ENCODE measurements around the gene RERG. TPM values are rescaled to one million over a fixed set of nuclear protein-coding genes. Genes with fewer than 3 reads are reported as not detected.
"Not testable (repeated sequence)": the region's sequence is repeated elsewhere in the genome, so short reads cannot be mapped to it uniquely, and the experiment has no call there.

The RERG gene
- total and polyA plus RNA-seq, 2 donors from 2014 or later: 29.3 to 44.7 TPM

GRCh38 chr12:15088105-15088504 lies 133.1 kb downstream of the RERG start:
- Histone ChIP-seq H3K9me3 (ENCODE audit: control insufficient read depth in 2 of 3, insufficient read depth in 1 of 3, low read length in 3 of 3) (no peaks in the 10 kb centered on the region), H3K27ac (ENCODE audit: low read depth in 2 of 2, low read length in 2 of 2) (no peak overlapping the region), H3K27me3 (ENCODE audit: control insufficient read depth, insufficient read depth, low read length) (no peaks in the 10 kb centered on the region), H3K36me3 (ENCODE audit: control insufficient read depth in 2 of 3, insufficient read depth in 3 of 3, low read length in 3 of 3) (no peaks in the 10 kb centered on the region), H3K4me1 (ENCODE audit: control insufficient read depth in 2 of 3, insufficient read depth in 2 of 3, low read depth in 1 of 3, low read length in 3 of 3) (no peaks in the 10 kb centered on the region), H3K4me3 (ENCODE audit: low read length in 3 of 3) (no peak overlapping the region), H3K9ac (ENCODE audit: low read length in 3 of 3) (no peak overlapping the region)
- TF ChIP-seq CTCF (IDR thresholded peaks at IDR 0.05; ENCODE audit: borderline replicate concordance, extremely low read depth, insufficient read depth): no peak
- intact Hi-C loops (cut with DNase I): no loop called here
- DNase-seq: no peak
- no peak for FAIRE-seq

GRCh38 chr12:15077751-15078150 lies 143.5 kb downstream of the RERG start:
- H3K27me3 ChIP-seq (ENCODE audit: control insufficient read depth, insufficient read depth, low read length); H3K36me3 ChIP-seq (ENCODE audit: control insufficient read depth in 2 of 3, insufficient read depth in 3 of 3, low read length in 3 of 3); DNase-seq; H3K4me1 ChIP-seq (ENCODE audit: control insufficient read depth in 2 of 3, insufficient read depth in 2 of 3, low read depth in 1 of 3, low read length in 3 of 3); H3K9me3 ChIP-seq (ENCODE audit: control insufficient read depth in 2 of 3, insufficient read depth in 1 of 3, low read length in 3 of 3); FAIRE-seq; H3K9ac ChIP-seq (ENCODE audit: low read length in 3 of 3); H3K4me3 ChIP-seq (ENCODE audit: low read length in 3 of 3); H3K27ac ChIP-seq (ENCODE audit: low read depth in 2 of 2, low read length in 2 of 2); intact Hi-C loops (cut with DNase I): not testable (repeated sequence)

- Histone ChIP-seq H3K4me3 (ENCODE audit: low read length in 3 of 3) (no peak overlapping the region), H3K27ac (ENCODE audit: low read depth in 2 of 2, low read length in 2 of 2) (no peak overlapping the region), H3K27me3 (ENCODE audit: control insufficient read depth, insufficient read depth, low read length) (no peaks in the 10 kb centered on the region), H3K4me1 (ENCODE audit: control insufficient read depth in 2 of 3, insufficient read depth in 2 of 3, low read depth in 1 of 3, low read length in 3 of 3) (no peaks in the 10 kb centered on the region), H3K36me3 (ENCODE audit: control insufficient read depth in 2 of 3, insufficient read depth in 3 of 3, low read length in 3 of 3) (no peaks in the 10 kb centered on the region), H3K9me3 (ENCODE audit: control insufficient read depth in 2 of 3, insufficient read depth in 1 of 3, low read length in 3 of 3) (no peaks in the 10 kb centered on the region), H3K9ac (ENCODE audit: low read length in 3 of 3) (no peak overlapping the region)
- TF ChIP-seq CTCF (IDR thresholded peaks at IDR 0.05; ENCODE audit: borderline replicate concordance, extremely low read depth, insufficient read depth): no peak
- FAIRE-seq (no peak), DNase-seq (no peak)
- intact Hi-C loops (cut with DNase I): no loop called here
Observed at GRCh38 chr12:15074351-15074750, 146.9 kb downstream of the RERG start.

GRCh38 chr12:15059123-15059522 lies 162.1 kb downstream of the RERG start:
- DNase-seq: no peak
- no peaks in the 10 kb centered on the region for H3K36me3 ChIP-seq (ENCODE audit: control insufficient read depth in 2 of 3, insufficient read depth in 3 of 3, low read length in 3 of 3)
- H3K9me3 ChIP-seq (ENCODE audit: control insufficient read depth in 2 of 3, insufficient read depth in 1 of 3, low read length in 3 of 3): no peaks in the 10 kb centered on the region
- no peak overlapping the region for H3K27ac ChIP-seq (ENCODE audit: low read depth in 2 of 2, low read length in 2 of 2)
- no peak overlapping the region for H3K4me3 ChIP-seq (ENCODE audit: low read length in 3 of 3)
- TF ChIP-seq CTCF (IDR thresholded peaks at IDR 0.05; ENCODE audit: borderline replicate concordance, extremely low read depth, insufficient read depth): no peak
- no peak overlapping the region for H3K9ac ChIP-seq (ENCODE audit: low read length in 3 of 3)
- no peaks in the 10 kb centered on the region for H3K27me3 ChIP-seq (ENCODE audit: control insufficient read depth, insufficient read depth, low read length)
- no peak for FAIRE-seq
- no peaks in the 10 kb centered on the region for H3K4me1 ChIP-seq (ENCODE audit: control insufficient read depth in 2 of 3, insufficient read depth in 2 of 3, low read depth in 1 of 3, low read length in 3 of 3)
- intact Hi-C loops (cut with DNase I): no loop called here

Other genes starting within 250 kb of the RERG start
- gene PDE6H, start 248.4 kb downstream of the RERG start, total RNA-seq: not detected
- gene PDE6H, start 248.4 kb downstream of the RERG start, polyA plus RNA-seq (ENCODE audit: insufficient read depth, low read depth, low replicate concordance): not detected
- gene PTPRO, start 101.1 kb upstream of the RERG start, total RNA-seq: 4.6 TPM
- 44.0 TPM for gene PTPRO, start 101.1 kb upstream of the RERG start, polyA plus RNA-seq (ENCODE audit: insufficient read depth, low read depth, low replicate concordance)